HepG2 (cell line): Measurements from ENCODE around the gene ZNF546. TPM values are rescaled to one million over a fixed set of nuclear protein-coding genes. Genes with fewer than 3 reads are reported as not detected.

ENCODE experiments used
- ATRX ChIP-seq: sonication (generic); formaldehyde crosslinking; IDR thresholded peaks from 2 replicates; pipeline ENCODE4 v1.4.0; 2020; ENCODE audit warnings: missing genetic modification reagents, borderline replicate concordance
- ISL2 ChIP-seq: sonication (generic); formaldehyde crosslinking; IDR thresholded peaks from 2 replicates; pipeline ENCODE4 v1.5.0; 2020; ENCODE audit warnings: missing genetic modification reagents
- RAD21 ChIP-seq: fragments of 450-650 bp; formaldehyde crosslinking; IDR thresholded peaks from 2 replicates; pipeline ENCODE4 v1.5.0; 2020; ENCODE audit warnings: mild to moderate bottlenecking
- ZFY ChIP-seq: sonication (generic); formaldehyde crosslinking; IDR thresholded peaks from 2 replicates; pipeline ENCODE4 v1.4.0; 2020; ENCODE audit warnings: missing genetic modification reagents
- polyA plus RNA-seq, 8 experiments: library from polyadenylated mRNA; depleted of rRNA in 3 of 8; stranded (reverse) in 7 of 8; unstranded in 1 of 8; fragments of >200 nt; fragmentation: Illumina TruSeq in 4 of 8; extraction: Trizol in 4 of 8; gene quantifications; 2 replicates each; pipeline versions ENCODE4 v1.2.1 to v1.2.3, GENCODE V29; 2011 to 2016; ENCODE audit warnings: low read depth in 4 of 8, missing spikeins in 1 of 8, mixed read lengths in 1 of 8; ENCODE audit not compliant: insufficient read depth in 1 of 8
- total RNA-seq, 5 experiments: library from RNA; depleted of rRNA; stranded (reverse); fragments of >200 nt; fragmentation: Illumina TruSeq; extraction: Trizol; gene quantifications; 2 replicates each; pipeline ENCODE4 v1.2.3, GENCODE V29; 2016; ENCODE audit warnings: low read depth in 1 of 5
- TF ChIP-seq, protein P1 (sequence below): sonication (generic); formaldehyde crosslinking; IDR thresholded peaks from 2 replicates; pipeline ENCODE4 v1.4.0; 2020; ENCODE audit warnings: missing genetic modification reagents, borderline replicate concordance
- TF ChIP-seq, protein P2 (sequence below): sonication (generic); formaldehyde crosslinking; IDR thresholded peaks from 2 replicates; pipeline ENCODE4 v1.4.0; 2020; ENCODE audit warnings: low read depth, missing genetic modification reagents
- TF ChIP-seq, protein P3 (sequence below), 2 experiments: fragments of 450-650 bp in 1 of 2; sonication (generic) in 1 of 2; formaldehyde crosslinking in 1 of 2; IDR thresholded peaks; 2 replicates each; pipeline versions ENCODE4 v1.6.1 to v1.8.0; 2016 to 2022; ENCODE audit warnings: antibody characterized with exemption in 1 of 2, mild to moderate bottlenecking in 1 of 2, missing genetic modification reagents in 1 of 2
- TF ChIP-seq, protein P4 (sequence below): sonication (generic); formaldehyde crosslinking; conservative IDR thresholded peaks from 2 replicates; pipeline ENCODE4 v1.8.0; 2022; ENCODE audit warnings: missing genetic modification reagents

The ZNF546 gene
- total and polyA plus RNA-seq, 2 of the 13 experiments (the other 11 are each of a cell fraction or from before 2014, with no cell fraction given), result 2.2 to 4.1 TPM

DNA sequence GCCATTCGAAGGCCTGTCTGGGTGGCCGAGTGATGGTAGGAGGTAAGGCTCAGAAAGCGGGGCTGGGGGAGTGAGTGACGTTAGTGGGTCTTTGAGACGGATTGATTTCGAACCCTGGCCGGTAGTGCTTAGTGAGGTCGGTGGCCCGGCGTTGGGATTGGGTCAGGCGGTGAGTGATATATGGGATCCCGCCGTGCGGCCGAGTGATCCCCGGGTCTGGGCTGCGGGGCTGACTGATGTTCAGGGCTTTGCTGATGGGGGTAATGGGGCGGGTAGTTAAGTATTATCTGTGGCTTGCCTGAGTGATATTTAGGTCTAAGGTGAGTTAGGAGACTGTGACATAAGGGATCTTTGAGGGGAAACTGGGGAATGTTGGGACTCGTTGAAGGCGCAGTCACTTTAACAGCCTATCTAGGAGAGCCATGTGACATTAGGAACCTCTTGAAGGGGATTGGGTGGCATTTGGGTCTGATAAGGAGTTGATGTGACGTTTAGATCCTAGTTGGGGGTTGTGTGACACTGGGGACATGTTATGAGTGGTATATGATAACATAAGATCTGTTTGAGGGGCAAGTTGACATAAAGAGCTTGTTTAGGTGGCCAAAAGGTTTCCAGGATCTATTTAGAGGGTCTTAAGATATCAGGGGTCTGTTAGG is 25.4 kb upstream of the ZNF546 start (continued):
- TF ChIP-seq, protein P1, sequence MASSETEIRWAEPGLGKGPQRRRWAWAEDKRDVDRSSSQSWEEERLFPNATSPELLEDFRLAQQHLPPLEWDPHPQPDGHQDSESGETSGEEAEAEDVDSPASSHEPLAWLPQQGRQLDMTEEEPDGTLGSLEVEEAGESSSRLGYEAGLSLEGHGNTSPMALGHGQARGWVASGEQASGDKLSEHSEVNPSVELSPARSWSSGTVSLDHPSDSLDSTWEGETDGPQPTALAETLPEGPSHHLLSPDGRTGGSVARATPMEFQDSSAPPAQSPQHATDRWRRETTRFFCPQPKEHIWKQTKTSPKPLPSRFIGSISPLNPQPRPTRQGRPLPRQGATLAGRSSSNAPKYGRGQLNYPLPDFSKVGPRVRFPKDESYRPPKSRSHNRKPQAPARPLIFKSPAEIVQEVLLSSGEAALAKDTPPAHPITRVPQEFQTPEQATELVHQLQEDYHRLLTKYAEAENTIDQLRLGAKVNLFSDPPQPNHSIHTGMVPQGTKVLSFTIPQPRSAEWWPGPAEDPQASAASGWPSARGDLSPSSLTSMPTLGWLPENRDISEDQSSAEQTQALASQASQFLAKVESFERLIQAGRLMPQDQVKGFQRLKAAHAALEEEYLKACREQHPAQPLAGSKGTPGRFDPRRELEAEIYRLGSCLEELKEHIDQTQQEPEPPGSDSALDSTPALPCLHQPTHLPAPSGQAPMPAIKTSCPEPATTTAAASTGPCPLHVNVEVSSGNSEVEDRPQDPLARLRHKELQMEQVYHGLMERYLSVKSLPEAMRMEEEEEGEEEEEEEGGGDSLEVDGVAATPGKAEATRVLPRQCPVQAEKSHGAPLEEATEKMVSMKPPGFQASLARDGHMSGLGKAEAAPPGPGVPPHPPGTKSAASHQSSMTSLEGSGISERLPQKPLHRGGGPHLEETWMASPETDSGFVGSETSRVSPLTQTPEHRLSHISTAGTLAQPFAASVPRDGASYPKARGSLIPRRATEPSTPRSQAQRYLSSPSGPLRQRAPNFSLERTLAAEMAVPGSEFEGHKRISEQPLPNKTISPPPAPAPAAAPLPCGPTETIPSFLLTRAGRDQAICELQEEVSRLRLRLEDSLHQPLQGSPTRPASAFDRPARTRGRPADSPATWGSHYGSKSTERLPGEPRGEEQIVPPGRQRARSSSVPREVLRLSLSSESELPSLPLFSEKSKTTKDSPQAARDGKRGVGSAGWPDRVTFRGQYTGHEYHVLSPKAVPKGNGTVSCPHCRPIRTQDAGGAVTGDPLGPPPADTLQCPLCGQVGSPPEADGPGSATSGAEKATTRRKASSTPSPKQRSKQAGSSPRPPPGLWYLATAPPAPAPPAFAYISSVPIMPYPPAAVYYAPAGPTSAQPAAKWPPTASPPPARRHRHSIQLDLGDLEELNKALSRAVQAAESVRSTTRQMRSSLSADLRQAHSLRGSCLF (CRISPR knock-in tag), result no peak
- TF ChIP-seq, protein P2, sequence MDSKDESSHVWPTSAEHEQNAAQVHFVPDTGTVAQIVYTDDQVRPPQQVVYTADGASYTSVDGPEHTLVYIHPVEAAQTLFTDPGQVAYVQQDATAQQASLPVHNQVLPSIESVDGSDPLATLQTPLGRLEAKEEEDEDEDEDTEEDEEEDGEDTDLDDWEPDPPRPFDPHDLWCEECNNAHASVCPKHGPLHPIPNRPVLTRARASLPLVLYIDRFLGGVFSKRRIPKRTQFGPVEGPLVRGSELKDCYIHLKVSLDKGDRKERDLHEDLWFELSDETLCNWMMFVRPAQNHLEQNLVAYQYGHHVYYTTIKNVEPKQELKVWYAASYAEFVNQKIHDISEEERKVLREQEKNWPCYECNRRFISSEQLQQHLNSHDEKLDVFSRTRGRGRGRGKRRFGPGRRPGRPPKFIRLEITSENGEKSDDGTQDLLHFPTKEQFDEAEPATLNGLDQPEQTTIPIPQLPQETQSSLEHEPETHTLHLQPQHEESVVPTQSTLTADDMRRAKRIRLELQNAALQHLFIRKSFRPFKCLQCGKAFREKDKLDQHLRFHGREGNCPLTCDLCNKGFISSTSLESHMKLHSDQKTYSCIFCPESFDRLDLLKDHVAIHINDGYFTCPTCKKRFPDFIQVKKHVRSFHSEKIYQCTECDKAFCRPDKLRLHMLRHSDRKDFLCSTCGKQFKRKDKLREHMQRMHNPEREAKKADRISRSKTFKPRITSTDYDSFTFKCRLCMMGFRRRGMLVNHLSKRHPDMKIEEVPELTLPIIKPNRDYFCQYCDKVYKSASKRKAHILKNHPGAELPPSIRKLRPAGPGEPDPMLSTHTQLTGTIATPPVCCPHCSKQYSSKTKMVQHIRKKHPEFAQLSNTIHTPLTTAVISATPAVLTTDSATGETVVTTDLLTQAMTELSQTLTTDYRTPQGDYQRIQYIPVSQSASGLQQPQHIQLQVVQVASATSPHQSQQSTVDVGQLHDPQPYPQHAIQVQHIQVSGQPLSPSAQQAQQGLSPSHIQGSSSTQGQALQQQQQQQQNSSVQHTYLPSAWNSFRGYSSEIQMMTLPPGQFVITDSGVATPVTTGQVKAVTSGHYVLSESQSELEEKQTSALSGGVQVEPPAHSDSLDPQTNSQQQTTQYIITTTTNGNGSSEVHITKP (CRISPR knock-in tag), result no peak
- no peak for TF ChIP-seq RAD21
- TF ChIP-seq ZFY (CRISPR knock-in tag), result 0 out of 2 replicates have a peak, but pooled peaks have one; percentile 4
- TF ChIP-seq, protein P3, sequence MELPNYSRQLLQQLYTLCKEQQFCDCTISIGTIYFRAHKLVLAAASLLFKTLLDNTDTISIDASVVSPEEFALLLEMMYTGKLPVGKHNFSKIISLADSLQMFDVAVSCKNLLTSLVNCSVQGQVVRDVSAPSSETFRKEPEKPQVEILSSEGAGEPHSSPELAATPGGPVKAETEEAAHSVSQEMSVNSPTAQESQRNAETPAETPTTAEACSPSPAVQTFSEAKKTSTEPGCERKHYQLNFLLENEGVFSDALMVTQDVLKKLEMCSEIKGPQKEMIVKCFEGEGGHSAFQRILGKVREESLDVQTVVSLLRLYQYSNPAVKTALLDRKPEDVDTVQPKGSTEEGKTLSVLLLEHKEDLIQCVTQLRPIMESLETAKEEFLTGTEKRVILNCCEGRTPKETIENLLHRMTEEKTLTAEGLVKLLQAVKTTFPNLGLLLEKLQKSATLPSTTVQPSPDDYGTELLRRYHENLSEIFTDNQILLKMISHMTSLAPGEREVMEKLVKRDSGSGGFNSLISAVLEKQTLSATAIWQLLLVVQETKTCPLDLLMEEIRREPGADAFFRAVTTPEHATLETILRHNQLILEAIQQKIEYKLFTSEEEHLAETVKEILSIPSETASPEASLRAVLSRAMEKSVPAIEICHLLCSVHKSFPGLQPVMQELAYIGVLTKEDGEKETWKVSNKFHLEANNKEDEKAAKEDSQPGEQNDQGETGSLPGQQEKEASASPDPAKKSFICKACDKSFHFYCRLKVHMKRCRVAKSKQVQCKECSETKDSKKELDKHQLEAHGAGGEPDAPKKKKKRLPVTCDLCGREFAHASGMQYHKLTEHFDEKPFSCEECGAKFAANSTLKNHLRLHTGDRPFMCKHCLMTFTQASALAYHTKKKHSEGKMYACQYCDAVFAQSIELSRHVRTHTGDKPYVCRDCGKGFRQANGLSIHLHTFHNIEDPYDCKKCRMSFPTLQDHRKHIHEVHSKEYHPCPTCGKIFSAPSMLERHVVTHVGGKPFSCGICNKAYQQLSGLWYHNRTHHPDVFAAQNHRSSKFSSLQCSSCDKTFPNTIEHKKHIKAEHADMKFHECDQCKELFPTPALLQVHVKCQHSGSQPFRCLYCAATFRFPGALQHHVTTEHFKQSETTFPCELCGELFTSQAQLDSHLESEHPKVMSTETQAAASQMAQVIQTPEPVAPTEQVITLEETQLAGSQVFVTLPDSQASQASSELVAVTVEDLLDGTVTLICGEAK (IDR thresholded peaks at IDR 0.05), result no peak
- TF ChIP-seq, protein P3 (CRISPR knock-in tag; IDR thresholded peaks at IDR 0.05), result no peak
- TF ChIP-seq, protein P4, sequence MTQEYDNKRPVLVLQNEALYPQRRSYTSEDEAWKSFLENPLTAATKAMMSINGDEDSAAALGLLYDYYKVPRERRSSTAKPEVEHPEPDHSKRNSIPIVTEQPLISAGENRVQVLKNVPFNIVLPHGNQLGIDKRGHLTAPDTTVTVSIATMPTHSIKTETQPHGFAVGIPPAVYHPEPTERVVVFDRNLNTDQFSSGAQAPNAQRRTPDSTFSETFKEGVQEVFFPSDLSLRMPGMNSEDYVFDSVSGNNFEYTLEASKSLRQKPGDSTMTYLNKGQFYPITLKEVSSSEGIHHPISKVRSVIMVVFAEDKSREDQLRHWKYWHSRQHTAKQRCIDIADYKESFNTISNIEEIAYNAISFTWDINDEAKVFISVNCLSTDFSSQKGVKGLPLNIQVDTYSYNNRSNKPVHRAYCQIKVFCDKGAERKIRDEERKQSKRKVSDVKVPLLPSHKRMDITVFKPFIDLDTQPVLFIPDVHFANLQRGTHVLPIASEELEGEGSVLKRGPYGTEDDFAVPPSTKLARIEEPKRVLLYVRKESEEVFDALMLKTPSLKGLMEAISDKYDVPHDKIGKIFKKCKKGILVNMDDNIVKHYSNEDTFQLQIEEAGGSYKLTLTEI (CRISPR knock-in tag), result no peak
- no peak for TF ChIP-seq ATRX (CRISPR knock-in tag)
- TF ChIP-seq ISL2 (CRISPR knock-in tag), result no peak
